Measurements from ENCODE around the gene REXO5. TPM values are rescaled to one million over a fixed set of nuclear protein-coding genes. Genes with fewer than 3 reads are reported as not detected.

REXO5 gene
- total and polyA plus RNA-seq, 2 of the 13 experiments (the other 11 are each of a cell fraction or from before 2014, with no cell fraction given) = 5.9 to 13.1 TPM

DNA sequence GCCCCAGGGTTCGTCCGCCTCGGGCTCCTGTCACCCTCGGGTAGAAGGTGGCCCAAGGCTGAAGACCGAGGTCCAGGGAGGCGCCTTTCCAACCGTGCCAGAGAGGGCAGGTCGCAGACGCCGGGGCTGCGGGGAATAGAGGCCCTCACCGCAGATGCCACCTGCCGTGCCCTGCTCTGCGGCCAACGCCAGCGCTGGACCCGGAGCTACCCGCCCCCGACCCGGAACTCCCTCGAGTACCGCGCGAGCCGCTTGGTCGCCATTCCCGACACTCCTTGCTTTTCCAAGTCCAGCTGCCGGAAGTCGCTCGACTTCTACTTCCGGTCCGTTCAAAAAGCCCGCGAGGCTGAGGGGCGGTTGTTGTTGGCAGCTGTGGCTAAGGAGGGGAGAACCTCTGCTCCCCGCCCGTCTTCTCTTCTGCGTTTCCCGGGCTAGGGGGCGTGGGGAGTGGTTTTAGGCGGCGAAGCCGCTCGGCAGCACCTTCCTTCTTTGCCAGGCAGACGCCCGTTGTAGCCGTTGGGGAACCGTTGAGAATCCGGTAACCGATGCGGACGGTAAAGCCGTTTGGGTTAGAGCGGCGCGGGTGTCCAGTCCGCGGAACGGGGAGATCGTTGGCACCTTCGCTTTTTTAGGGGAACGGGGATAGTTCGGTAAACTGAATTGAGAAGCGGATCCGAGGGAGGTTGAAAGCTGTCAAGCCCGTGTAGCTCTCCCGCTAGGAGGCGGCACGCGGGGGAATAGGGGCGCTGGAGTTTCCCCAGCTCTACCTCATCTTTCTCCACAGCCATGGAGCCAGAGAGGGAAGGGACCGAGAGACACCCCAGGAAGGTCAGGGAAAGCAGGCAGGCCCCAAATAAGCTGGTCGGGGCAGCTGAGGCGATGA is at the start of gene REXO5, which contains the start of gene ERI2 (continued):
- TF ChIP-seq, protein P1, sequence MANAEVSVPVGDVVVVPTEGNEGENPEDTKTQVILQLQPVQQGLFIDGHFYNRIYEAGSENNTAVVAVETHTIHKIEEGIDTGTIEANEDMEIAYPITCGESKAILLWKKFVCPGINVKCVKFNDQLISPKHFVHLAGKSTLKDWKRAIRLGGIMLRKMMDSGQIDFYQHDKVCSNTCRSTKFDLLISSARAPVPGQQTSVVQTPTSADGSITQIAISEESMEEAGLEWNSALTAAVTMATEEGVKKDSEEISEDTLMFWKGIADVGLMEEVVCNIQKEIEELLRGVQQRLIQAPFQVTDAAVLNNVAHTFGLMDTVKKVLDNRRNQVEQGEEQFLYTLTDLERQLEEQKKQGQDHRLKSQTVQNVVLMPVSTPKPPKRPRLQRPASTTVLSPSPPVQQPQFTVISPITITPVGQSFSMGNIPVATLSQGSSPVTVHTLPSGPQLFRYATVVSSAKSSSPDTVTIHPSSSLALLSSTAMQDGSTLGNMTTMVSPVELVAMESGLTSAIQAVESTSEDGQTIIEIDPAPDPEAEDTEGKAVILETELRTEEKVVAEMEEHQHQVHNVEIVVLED (CRISPR knock-in tag; IDR thresholded peaks at IDR 0.05; ENCODE audit: borderline replicate concordance) = peak; percentile 88
- TF ChIP-seq, protein P2, sequence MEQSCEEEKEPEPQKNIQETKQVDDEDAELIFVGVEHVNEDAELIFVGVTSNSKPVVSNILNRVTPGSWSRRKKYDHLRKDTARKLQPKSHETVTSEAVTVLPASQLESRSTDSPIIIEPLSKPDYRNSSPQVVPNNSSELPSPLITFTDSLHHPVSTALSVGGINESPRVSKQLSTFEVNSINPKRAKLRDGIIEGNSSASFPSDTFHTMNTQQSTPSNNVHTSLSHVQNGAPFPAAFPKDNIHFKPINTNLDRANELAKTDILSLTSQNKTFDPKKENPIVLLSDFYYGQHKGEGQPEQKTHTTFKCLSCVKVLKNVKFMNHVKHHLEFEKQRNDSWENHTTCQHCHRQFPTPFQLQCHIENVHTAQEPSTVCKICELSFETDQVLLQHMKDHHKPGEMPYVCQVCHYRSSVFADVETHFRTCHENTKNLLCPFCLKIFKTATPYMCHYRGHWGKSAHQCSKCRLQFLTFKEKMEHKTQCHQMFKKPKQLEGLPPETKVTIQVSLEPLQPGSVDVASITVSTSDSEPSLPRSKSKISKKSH (CRISPR knock-in tag; IDR thresholded peaks at IDR 0.05; ENCODE audit: borderline replicate concordance) = peak; percentile 95; the same call in 1 of the 2 replicates
- peak; percentile 95 for TF ChIP-seq ASH2L (IDR thresholded peaks at IDR 0.05; ENCODE audit: insufficient read length, low read depth, low read length)
- TF ChIP-seq, protein P3, sequence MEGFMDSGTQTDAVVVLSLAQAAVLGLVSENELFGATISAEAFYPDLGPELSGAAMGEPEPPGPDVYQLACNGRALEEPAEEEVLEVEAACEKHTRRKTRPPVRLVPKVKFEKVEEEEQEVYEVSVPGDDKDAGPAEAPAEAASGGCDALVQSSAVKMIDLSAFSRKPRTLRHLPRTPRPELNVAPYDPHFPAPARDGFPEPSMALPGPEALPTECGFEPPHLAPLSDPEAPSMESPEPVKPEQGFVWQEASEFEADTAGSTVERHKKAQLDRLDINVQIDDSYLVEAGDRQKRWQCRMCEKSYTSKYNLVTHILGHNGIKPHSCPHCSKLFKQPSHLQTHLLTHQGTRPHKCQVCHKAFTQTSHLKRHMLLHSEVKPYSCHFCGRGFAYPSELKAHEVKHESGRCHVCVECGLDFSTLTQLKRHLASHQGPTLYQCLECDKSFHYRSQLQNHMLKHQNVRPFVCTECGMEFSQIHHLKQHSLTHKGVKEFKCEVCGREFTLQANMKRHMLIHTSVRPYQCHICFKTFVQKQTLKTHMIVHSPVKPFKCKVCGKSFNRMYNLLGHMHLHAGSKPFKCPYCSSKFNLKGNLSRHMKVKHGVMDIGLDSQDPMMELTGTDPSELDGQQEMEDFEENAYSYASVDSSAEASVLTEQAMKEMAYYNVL (CRISPR knock-in tag; IDR thresholded peaks at IDR 0.05; ENCODE audit: borderline replicate concordance) = peak; percentile 87
- peak; percentile 97 for TF ChIP-seq ZFP91 (CRISPR knock-in tag; IDR thresholded peaks at IDR 0.05; ENCODE audit: borderline replicate concordance)
- TF ChIP-seq ZFP82 (CRISPR knock-in tag; IDR thresholded peaks at IDR 0.05; ENCODE audit: borderline replicate concordance) = peak; percentile 96
- TF ChIP-seq, protein P4, sequence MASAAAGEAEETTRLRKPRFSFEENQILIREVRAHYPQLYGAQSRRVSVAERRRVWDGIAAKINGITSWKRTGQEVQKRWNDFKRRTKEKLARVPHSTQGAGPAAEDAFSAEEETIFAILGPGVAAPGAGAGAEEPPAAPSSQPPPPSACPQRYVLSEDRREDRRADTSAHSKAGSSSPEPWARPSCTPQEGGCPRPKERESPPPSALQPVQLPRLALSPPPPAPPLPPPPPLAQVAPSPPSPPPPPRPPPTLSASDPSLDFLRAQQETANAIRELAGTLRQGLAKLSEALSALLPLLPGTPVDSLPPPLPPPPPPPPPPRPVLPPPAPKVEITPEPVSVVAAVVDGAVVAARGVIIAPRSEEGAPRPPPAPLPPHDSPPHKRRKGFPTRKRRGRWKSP (CRISPR knock-in tag; IDR thresholded peaks at IDR 0.05) = peak; percentile 93
- TF ChIP-seq CBX1 (IDR thresholded peaks at IDR 0.05; ENCODE audit: low read depth) = peak; percentile 67
- no peak for TF ChIP-seq KAT2B (IDR thresholded peaks at IDR 0.05; ENCODE audit: borderline replicate concordance, low read depth, low read length)
- peak; percentile 97 for TF ChIP-seq SMAD1 (CRISPR knock-in tag; IDR thresholded peaks at IDR 0.05; ENCODE audit: borderline replicate concordance, low read depth)
- TF ChIP-seq HOXA9 (CRISPR knock-in tag; IDR thresholded peaks at IDR 0.05; ENCODE audit: borderline replicate concordance) = peak; percentile 91
- peak; percentile 34; the same call in 1 of the 2 replicates for TF ChIP-seq NR2F6 (IDR thresholded peaks at IDR 0.05)
- peak; percentile 35; the same call in 1 of the 2 replicates for TF ChIP-seq NR2F6 (CRISPR knock-in tag; IDR thresholded peaks at IDR 0.05)
- peak; percentile 79; the same call in 1 of the 2 replicates for TF ChIP-seq TERF1 (CRISPR knock-in tag; IDR thresholded peaks at IDR 0.05)
- peak; percentile 98 for TF ChIP-seq KAT8 (CRISPR knock-in tag; IDR thresholded peaks at IDR 0.05)
- peak; percentile 88; the same call in 1 of the 2 replicates for TF ChIP-seq ZBTB26 (CRISPR knock-in tag; IDR thresholded peaks at IDR 0.05; ENCODE audit: borderline replicate concordance)

All from HepG2 (cell line).